HK-2 (cell line): Measurements from ENCODE around the gene NETO2.
"Not testable (repeated sequence)": the region's sequence is repeated elsewhere in the genome, so short reads cannot be mapped to it uniquely, and the experiment has no call there.

Source experiments
- DNase-seq: peaks from one replicate; pipeline ENCODE4 v3.0.0-alpha.2; 2018; ENCODE audit not compliant: unreplicated experiment

The NETO2 gene

GRCh38 chr16:47134550-47134949, 9.2 kb downstream of the NETO2 start:
- no peak for DNase-seq

- DNase-seq = no peak
Measured at GRCh38 chr16:47132308-47132707, 11.4 kb downstream of the NETO2 start.

- no peak for DNase-seq
Measured at GRCh38 chr16:47129755-47130435, 13.8 kb downstream of the NETO2 start.

GRCh38 chr16:47127541-47127940, 16.2 kb downstream of the NETO2 start:
- no peak for DNase-seq

- no peak for DNase-seq
Measured at GRCh38 chr16:47125757-47126156, 18.0 kb downstream of the NETO2 start.

GRCh38 chr16:47113130-47113529, 30.6 kb downstream of the NETO2 start:
- no peak for DNase-seq

- DNase-seq = no peak
Measured at GRCh38 chr16:47110939-47111338, 32.8 kb downstream of the NETO2 start.

GRCh38 chr16:47109361-47109760, 34.4 kb downstream of the NETO2 start:
- DNase-seq = no peak

- DNase-seq = not testable (repeated sequence)
Measured at GRCh38 chr16:47102921-47103320, 40.8 kb downstream of the NETO2 start.

GRCh38 chr16:47097154-47097553, 46.6 kb downstream of the NETO2 start:
- not testable (repeated sequence) for DNase-seq

GRCh38 chr16:47096297-47096696, 47.4 kb downstream of the NETO2 start:
- DNase-seq = no peak

- DNase-seq = no peak
Measured at GRCh38 chr16:47084198-47084597, 59.5 kb downstream of the NETO2 start.

GRCh38 chr16:47082099-47082865, 61.5 kb downstream of the NETO2 start:
- no peak for DNase-seq

GRCh38 chr16:47081115-47081514, 62.6 kb downstream of the NETO2 start:
- no peak for DNase-seq

GRCh38 chr16:47079860-47080259, 63.9 kb downstream of the NETO2 start:
- DNase-seq = no peak

- DNase-seq = no peak
Measured at GRCh38 chr16:47073223-47074155, 70.3 kb downstream of the NETO2 start.

- DNase-seq = no peak
Measured at GRCh38 chr16:47072158-47072557, 71.6 kb downstream of the NETO2 start.

GRCh38 chr16:47069841-47070584, 73.7 kb downstream of the NETO2 start:
- DNase-seq = no peak

- DNase-seq = no peak
Measured at GRCh38 chr16:47069313-47069712, 74.4 kb downstream of the NETO2 start.

- no peak for DNase-seq
Measured at GRCh38 chr16:47067203-47067602, 76.5 kb downstream of the NETO2 start.
